NCI-H2196 (cell line): ENCODE data around the gene AGAP1.
"Not testable (repeated sequence)": the region's sequence is repeated elsewhere in the genome, so short reads cannot be mapped to it uniquely, and the experiment has no call there.

Experiments used
- DNase-seq: peaks from one replicate; lab custom pipeline; 2025; ENCODE audit not compliant: unreplicated experiment; lab: John Stamatoyannopoulos, UW

The AGAP1 gene

DNA sequence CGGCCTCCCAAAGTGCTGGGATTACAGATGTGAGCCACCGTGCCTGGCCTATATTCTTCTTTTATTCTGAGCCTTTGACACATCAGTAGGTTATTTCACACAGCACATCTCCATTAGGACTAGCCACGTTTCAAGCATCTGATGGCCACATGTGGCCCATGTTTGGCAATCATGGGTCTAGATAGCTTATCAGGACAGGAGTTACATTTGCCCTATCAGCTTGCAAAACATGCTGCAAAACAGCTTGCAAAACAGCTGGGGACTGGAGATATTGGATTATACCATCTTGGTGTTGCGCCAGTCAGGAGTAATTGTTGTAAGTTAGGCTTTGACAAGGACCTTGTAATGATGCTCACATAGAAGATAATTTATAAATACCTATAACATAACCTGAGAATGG, 579.4 kb downstream of the AGAP1 start:
- DNase-seq, result no peak

DNA sequence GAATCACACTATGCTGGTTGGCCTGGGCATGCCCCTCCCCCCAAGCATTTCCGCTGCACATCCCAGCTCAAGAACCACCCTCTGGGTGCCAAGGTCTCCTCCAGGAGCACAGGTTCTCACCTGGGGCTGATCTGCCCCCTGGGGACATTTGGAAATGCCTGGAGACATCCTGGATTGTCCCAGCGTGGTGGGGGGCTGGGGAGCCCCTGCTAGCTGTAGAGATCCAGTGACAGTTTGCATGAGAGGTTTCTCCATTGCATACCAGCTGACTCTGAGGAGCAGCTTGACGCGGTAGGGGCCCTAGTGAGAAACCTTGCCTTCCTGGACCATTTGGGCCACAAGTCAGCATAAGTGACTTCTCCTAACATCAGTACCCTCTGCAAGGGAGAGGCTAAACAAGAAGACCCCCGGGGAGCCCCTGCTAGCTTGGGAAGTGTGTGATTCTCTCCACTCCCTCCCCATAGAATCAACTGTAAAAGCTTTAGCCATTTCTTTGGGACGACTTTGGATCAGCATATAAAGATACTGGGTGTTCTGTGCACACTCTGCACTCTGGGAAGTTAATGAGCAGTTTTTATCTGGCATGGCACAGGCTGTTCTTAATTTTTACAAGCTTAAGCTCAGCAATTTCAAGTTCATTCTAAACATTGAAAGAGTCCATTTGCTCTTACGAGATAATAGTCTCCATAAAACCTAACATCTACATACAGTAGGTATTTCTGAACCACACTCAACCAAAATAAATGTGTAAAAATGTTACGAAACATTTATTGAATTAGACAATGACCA, 580.2 kb downstream of the AGAP1 start:
- no peak for DNase-seq

DNA sequence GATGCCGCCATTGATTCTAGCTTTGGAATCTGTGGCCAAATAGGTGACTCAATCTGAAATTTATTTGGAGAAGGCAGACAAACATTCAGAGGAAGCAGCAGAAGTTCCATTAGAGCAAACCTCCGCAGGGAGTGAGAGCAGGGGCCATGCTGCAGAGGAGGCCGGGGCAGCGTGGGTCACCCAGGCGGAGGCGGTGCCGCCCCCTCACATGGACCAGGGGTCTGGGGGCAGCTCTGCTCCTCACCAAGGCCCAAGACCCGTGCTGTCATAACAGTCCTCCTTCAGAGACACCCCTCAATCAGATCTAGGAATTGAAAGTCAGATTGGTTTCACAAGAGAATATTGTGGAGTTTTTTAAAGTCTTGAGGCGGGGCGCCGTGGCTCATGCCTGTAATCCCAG, 582.0 kb downstream of the AGAP1 start:
- no peak for DNase-seq

DNA sequence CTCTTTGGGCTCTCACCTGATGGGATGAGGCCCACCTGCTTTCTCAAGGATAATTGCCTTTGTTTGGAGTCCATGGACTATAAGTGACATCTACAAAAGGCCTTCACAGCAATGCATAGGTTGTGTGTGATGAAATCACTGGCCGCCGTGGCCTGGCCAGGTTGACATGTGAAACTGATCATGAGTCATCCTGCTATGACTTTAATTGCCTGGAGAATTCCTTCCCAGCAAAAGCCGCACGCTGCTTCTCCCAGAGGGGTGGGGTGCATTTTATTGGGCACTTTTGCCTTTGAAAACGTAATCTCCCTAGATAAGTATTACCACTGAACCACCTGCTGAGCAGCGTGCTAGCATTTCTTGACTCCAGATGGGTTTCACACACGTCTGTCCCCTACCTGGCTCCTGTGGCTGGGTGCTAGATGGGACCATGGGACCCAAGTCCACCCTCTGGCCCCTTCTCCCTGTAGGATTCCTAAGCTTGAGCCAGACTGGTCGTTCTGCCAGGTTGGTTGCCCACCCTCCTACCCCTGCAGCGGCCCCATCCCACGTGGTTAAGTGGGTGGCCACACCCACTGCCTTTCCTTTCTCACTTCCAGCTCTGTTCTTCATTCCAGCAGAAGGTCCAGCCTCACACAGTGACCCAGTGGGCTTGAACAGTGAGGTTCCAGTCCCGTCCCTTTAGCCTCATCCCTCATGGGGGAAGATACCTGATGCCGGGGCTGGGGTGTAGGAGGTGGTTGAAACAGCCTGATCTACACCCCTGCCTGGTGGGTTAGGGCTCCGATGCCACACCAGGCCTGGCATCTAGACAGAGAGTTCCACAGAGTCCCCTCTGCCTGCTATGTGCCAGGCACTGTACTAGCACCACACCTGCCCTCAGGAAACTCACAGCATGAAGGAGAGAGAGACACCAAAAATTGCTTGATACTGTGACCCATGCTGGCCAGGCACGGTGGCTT, 584.7 kb downstream of the AGAP1 start:
- DNase-seq, result peak; percentile 39

DNA sequence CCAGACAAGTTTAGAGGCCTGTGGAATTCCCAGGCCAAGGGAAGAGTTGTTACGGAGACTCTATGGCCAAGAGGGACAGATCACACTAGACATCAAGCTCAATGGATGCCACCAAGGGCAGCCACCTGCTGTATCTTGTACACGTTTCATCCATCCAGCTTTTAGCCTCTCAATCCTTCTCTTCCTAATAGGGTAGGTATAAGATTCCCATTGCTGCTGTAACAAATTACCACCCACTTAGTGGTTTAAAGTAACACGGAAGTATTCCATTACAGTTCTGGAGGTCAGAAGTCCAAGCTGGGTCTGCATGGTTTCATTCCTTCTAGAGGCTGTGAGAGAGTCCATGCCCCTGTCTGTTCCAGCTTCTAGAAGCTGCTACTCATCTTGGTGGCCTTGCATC, 586.6 kb downstream of the AGAP1 start:
- no peak for DNase-seq

DNA sequence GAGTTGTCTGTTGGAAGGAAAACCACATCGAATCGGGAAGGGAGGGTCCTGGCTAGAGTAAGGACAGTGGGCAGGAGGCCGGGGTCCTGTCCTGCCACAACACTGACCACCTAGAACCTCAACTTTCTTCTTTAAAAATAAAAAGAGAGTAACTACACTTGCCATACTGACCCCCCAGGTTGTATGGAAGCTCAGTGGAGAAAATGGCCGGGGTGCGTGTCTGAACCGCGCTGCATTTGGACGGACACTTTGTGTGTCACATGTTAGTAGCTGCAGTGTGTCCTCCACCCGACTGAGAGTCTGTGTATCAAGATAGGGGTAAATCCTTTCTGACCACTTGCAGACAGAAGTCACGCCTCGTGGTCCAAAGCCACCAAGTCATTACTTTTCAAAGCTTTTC, 587.3 kb downstream of the AGAP1 start:
- no peak for DNase-seq

DNA sequence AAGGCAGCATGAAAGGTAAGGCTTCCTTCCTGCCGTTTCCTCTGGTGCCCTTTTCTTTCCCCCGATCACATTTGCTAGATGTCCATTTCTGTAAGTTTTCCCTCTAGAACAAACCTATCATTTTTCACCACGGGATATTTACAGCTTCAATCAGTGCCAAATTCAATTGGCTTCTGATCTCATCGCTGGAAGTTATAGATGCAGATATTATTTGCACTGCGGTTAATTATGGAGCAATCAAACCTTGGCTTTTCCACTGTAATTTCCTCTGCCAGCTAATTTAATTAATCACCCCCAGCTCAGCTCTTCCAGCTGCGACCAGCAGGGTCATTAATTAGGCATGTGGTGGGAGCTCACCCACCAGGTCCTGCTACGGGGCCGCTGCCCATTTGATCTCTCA, 588.2 kb downstream of the AGAP1 start:
- no peak for DNase-seq

DNA sequence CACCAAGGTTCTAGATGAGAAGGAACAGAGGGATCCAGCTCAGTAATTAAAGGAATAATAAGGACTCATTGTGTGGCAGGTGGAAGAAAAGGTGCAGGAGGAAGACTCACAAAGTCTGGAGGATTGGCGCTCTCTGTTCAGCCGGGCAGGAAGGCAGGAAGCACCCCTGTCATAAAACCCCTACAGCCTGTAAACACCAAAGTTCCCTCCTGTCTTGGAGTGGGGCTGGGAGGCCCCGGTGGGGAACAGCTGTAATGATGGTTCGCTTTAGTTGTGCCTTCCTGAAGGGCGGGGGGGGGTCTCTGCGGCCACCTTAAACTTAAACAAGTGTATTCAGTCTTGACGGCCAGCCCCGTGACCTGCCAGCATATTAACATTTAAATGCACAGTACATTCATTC, 590.1 kb downstream of the AGAP1 start:
- no peak for DNase-seq

DNA sequence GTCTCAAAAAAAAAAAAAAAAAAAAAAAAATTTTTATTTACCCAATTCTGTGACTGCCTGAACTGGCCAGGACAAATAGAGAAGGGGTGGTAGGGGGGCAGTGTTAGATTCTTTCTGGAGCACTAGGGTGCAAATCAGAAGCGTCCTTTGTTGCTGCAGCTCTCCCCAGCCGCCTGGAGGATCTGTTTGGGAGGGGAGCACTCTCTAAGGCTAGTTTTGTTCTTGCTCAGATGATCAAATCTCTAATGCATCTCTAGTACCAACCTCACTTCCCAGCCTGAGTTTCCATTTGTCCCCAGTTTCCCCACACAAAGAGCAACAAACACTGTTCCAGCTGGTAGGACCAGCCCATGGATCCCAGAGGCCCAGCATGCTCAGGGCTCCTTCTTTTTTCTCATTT, 591.4 kb downstream of the AGAP1 start:
- DNase-seq, result no peak

DNA sequence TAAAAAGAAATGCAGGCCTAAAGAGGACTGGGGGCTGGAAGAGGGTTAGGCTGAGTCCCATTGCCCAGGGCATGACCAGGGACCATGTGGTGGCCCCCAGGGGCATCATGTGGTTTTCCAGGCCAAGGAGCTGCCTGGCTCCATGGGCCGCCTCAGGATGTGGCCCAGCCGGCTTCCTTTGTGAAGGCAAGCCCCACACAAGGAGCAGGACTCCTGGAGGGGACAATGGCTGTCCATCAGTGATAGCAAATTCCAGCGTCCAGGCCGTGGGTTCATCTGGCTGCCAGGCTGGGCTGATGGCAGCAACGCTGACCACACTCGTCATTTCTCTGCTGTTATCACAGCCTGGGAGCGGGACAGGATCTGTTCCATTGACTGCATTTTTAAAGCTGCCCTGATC, 591.8 kb downstream of the AGAP1 start:
- no peak for DNase-seq

DNA sequence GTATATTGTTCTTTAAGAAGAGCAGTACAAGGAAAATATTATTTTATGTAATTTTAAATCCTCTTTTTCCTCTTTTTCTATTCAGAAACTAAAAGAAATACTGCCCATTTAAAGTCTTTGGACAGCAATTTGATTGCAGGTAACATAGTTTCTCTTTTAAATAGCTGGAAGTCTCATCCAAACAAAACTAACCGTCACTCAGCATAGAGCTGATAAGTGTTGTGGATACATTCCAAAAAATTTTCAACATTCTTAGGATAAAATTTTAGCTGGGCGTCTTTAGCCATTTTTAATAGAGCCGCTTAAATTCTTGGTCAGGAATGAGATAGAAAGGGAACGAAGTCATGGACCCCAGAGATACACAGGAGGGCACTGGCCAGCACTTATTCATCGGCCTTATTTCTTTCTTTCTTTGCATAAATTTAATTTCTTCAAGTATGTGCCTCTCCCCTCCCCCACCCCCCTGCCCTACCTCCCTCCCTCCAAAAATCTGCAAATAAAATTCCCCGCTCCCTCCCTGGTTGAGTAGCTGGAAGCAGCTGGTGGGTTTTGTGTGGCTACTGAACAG, 592.6 kb downstream of the AGAP1 start:
- DNase-seq, result no peak

DNA sequence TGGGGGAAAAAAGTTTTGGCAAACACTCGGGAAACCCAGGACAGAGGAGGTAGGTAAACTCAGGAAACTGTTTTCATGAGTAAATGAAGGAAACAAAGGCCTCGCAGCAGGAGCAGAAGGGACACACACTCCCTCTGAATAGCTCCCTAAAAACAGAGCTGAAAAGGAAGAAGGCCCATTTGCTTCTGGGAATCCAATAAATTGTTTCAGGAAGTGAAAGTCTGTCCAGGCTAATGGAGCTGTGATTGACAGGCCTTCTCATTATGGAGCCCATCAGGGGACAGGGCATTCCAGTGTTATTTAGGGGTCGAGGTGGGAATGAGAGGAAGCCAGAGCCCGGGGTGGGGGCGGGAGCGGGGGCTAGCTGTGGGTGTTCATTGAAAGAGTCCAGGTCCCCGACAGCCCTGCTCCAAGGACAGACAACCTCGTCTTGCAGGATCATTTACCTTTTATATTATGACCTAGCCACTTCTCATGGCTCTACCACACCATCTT, 593.2 kb downstream of the AGAP1 start:
- DNase-seq, result no peak

DNA sequence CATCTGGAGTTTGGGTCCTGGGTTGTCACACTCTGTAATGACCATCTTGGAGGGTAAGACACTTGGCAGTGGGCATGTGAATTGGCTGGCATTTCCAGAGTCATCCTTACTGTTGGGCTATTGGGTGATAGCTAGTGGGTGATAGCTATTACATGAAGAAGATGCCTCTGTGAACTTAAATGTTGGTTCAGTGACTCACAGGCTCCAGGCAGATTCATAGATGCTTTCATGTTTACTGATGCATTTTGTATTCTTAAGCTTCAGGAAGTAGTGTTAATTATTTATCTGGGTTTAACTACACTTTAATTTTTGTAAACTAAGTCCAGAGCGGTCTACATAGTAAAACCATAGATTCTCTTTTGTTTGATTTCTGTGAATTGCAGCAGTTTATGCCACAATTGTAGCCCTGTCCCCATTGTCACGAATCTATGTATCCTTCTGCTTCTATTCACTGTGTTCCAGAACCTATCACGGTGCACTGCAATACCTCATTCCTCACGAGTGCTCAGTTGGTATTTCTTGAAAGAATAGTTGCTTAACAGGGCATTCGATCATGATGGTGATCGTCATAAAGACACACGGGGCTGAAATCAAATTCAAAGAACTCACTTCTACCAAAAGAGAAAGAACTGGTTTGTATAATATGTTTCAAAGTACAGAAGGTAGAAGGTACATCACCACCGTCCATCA, 594.7 kb downstream of the AGAP1 start:
- no peak for DNase-seq

DNA sequence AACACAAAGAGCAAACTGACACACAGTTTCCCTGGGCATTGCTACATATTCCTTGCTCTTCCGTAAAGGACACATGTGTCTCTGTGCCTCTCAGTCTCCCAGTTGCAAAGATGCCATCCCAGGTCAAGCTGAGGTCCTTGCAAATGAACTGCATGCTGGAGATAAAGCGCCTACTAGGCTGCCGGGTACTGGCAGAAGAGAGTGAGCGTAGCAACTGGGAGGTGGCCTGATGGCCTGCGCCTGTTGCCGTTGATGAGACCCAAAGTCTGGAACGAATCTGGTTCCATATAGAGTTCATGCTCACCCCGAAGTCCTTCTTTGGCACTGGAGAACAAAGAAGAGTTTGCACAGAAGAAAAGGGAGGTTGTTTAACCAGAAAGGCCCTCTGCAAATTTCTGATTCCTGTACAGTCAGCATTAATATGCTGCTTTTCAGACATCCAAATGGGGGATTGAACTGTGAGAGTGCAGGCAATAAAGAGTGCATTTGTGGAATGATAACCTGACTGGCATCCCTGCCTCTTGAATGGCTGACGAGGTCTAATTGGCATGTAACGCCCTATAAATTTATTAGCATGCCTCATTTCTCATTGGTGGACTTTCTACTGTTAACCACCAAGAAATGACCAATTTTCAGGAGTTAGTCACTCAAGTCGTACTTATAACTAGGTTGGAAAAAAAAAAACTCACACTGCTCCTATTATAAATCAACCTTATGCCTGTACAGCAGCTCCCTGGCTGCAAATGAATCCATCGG, 595.6 kb downstream of the AGAP1 start:
- DNase-seq, result no peak

DNA sequence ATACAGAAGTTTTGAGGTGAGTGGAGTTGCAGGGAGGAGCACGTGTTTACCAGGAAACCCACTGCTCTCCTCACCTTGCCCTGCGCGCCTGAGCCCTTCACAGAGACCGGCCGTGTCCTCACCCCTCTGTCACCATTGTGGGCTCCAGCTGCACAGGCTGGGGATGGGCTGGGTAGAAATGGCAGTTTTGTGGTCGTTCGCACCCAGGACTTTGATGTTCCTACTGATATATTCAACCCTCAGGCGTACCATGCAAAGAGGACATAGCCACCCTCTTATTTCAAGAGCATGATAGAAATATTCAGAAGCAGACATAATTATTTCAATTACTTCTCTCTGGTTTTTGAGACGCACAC, 596.2 kb downstream of the AGAP1 start:
- no peak for DNase-seq

DNA sequence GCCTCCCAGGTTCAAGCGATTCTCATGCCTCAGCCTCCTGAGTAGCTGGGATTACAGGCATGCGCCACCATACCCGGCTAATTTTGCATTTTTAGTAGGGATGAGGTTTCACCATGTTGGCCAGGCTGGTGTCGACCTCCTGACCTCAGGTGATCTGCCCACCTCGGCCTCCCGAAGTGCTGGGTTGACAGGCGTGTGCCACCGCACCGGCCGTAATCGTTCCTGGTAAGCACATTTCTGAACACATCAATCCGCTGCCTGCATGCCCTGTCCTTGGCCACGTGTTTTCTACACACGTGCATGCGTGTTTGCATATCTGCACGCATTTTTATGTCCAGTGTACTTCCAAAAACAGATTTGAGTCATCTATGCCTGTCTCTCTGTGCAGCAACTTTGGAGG, 597.0 kb downstream of the AGAP1 start:
- DNase-seq, result not testable (repeated sequence)

DNA sequence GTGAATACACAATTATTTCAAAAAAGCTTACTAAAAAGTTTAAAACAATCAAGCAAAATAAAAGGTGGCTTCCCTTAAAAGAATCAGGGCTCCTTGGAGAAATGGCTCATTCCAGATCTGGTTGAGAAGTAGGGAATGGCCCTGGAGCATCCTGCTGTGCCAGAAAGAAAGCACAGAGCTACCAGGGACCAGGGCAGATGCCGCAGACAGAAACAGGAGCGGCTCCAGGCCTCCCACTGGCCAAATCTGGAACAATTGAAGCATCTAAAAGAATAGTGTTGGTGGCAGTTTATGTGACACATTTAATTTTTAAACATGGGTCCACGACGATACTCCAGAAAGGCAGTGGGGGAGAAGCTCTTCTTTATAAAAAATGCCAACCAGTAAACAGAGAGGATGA, 598.9 kb downstream of the AGAP1 start:
- DNase-seq, result no peak

DNA sequence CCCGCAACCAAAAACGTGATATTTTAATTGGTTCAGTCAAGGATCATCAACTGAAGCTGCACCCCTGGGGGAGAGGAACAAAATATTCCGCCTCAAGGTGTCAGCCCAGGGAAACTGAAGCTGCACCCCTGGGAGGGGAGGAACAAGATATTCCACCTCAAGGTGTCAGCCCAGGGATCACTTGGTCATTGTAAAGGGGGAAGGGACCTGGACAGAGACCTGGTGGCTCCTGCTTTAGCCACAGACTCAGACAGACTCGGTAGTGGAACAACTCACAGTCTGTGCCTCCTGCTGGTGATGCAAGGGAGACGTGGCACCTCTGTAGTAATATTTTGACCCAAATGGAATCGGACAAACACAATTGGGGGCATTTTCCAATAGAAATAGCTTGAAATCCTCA, 599.3 kb downstream of the AGAP1 start:
- no peak for DNase-seq

DNA sequence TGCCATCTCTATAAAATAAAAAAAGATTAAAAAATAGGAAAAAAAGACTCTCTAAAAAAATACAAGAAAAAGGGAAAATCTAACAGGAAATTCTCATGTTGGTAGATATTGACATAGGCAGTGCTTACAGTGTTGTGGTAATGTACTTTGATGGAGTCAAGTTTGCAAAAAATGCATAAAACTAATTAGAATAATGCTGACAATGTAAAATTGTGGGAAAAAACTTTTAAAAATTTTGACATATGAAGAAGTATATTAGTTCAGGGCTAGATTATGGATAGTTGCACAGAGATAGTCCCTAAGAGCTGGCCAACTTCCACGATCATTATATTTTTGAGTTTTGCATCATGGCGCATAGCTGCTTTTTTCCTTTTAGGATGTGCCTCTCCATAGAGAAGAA, 601.7 kb downstream of the AGAP1 start:
- DNase-seq, result no peak

DNA sequence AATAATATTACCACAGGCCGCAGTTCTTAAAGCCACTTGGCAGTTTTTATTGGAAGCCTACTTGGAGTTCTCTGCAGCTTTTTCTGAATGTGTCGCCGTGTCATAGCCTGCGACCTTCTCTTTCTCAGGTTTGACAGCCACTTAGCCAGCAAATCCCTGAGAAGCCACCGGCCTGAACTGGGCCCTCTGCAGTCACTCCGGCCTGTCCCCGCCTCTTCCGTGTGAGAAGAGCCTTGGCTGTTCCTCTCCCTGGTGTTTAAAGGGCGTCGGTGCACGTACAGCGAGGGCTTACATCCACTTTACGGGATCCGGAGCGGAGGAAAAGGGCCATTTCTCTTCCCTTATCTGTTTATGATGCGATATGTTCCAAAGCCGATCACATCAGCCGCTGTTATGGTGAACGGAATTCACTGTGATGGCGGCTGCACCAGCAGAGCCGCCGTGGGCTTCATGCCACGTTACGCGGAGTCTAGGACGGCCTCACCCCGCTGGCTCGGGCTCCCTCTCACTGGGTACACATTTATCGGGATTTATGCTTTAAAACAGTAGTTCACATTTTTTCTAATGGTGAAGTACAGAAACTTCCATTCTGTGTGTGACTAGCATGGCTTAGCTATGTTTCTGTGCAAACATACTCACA, 607.6 kb downstream of the AGAP1 start:
- no peak for DNase-seq
